Caco-2 (cell line): ENCODE measurements around the gene MON2. TPM values are rescaled to one million over a fixed set of nuclear protein-coding genes. Genes with fewer than 3 reads are reported as not detected.
"Not testable (repeated sequence)": the region's sequence is repeated elsewhere in the genome, so short reads cannot be mapped to it uniquely, and the experiment has no call there.

Experiments used
- BruUV-seq: library from RNA; stranded (reverse); fragments of 400-500 nt; replicated peaks from 2 replicates; lab custom pipeline; 2021; lab: Mats Ljungman, UMichigan
- CTCF ChIA-PET: fragments of 300-600 bp; sonication (Branson Sonifier 250); formaldehyde crosslinking; loops from one replicate; lab custom pipeline; 2022; ENCODE audit warnings: antibody characterized with exemption; lab: Charles Lee
- POLR2A ChIA-PET: fragments of 300-600 bp; sonication (Branson Sonifier 250); formaldehyde crosslinking; loops from one replicate; lab custom pipeline; 2022; ENCODE audit warnings: antibody characterized with exemption; lab: Charles Lee
- DNase-seq, 2 experiments: peaks; one replicate each; pipeline versions ENCODE4 v3.0.0 to v3.0.0-alpha.2; 2020 to 2022
- H3K27me3 ChIP-seq: replicated peaks from 2 replicates; pipeline ENCODE4 v1.6.0; 2011; ENCODE audit warnings: low read length; ENCODE audit not compliant: control insufficient read depth, insufficient read depth
- H3K36me3 ChIP-seq: 2 replicates; pipeline ENCODE4 v1.5.1; 2011; ENCODE audit warnings: low read length; ENCODE audit not compliant: control insufficient read depth, insufficient read depth
- H3K4me1 ChIP-seq: fragments of 250-450 bp; sonication (Bioruptor Pico); 2 replicates; pipeline ENCODE4 v1.5.1; 2020; ENCODE audit warnings: mild to moderate bottlenecking
- H3K4me3 ChIP-seq: 2 replicates; pipeline ENCODE4 v1.5.1; 2011; ENCODE audit warnings: low read depth, mild to moderate bottlenecking, control low read depth, low read length
- H3K9me3 ChIP-seq: fragments of 250-450 bp; sonication (Bioruptor Pico); 2 replicates; pipeline ENCODE4 v1.5.1; 2020; ENCODE audit warnings: mild to moderate bottlenecking, moderate library complexity
- H3K27ac Mint-ChIP-seq: one replicate; pipeline ENCODE4 v1.8.0; 2022; ENCODE audit warnings: mixed read lengths; ENCODE audit not compliant: unreplicated experiment
- H3K27me3 Mint-ChIP-seq: one replicate; pipeline ENCODE4 v1.8.0; 2022; ENCODE audit warnings: mixed read lengths; ENCODE audit not compliant: insufficient read depth, unreplicated experiment
- H3K36me3 Mint-ChIP-seq: one replicate; pipeline ENCODE4 v1.8.0; 2022; ENCODE audit warnings: mild to moderate bottlenecking, mixed read lengths; ENCODE audit not compliant: insufficient read depth, unreplicated experiment
- H3K4me1 Mint-ChIP-seq: one replicate; pipeline ENCODE4 v1.8.0; 2022; ENCODE audit warnings: low read depth, mixed read lengths; ENCODE audit not compliant: unreplicated experiment
- H3K4me3 Mint-ChIP-seq: one replicate; pipeline ENCODE4 v1.8.0; 2022; ENCODE audit warnings: mild to moderate bottlenecking, moderate library complexity, mixed read lengths; ENCODE audit not compliant: unreplicated experiment
- H3K9me3 Mint-ChIP-seq: one replicate; pipeline ENCODE4 v1.8.0; 2022; ENCODE audit warnings: mixed read lengths; ENCODE audit not compliant: unreplicated experiment
- intact Hi-C: fragments of 100-400 bp; cut with micrococcal nuclease; formaldehyde crosslinking; loops from one replicate; pipeline ENCODE4 v1.10.0; 2022; ENCODE audit not compliant: unreplicated experiment
- total RNA-seq: library from RNA; stranded (reverse); gene quantifications from 2 replicates; pipeline ENCODE4 v1.2.3, GENCODE V29; 2022
- TF ChIP-seq, protein P1 (sequence below), 2 experiments: fragments of 200-600 bp in 1 of 2; IDR thresholded peaks; 1 replicate in 1 of 2; 2 replicates in 1 of 2; pipeline versions ENCODE4 v1.5.1 to v1.8.0; 2011 to 2022; ENCODE audit warnings: antibody characterized with exemption in 1 of 2, control low read depth in 1 of 2, inconsistent platforms in 1 of 2, low read depth in 1 of 2, low read length in 1 of 2, mild to moderate bottlenecking in 1 of 2, moderate library complexity in 1 of 2; ENCODE audit not compliant: insufficient read depth in 1 of 2, severe bottlenecking in 1 of 2, unreplicated experiment in 1 of 2

The MON2 gene
- total RNA-seq, 1 experiment from 2014 or later, result 30.8 TPM

DNA sequence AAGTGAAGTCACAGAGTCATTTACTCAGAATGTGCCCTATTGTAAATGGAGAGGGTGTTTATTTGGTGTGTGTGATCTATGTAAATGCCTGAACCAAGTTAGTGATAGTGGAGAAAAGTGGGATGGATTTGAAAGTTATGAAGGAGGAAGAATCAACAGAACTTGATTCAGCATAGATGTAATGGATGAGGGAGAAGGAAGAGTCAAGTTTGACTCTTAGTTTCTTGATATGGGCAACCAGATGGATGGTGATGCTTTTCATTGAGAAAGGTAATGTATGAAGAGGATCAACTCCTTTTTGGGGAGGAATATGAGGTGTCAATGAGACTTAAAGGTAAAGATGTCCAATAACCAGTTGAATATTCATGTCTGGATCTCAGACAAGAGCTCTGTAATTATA lies 6.7 kb upstream of the MON2 start:
- ChIA-PET POLR2A (no interaction called here), CTCF (no interaction called here)
- Mint-ChIP-seq H3K27me3 (no peaks in the 10 kb centered on the region), H3K36me3 (no peaks in the 10 kb centered on the region), H3K4me3 (no peak overlapping the region), H3K9me3 (peaks cover 40% of the 10 kb centered on the region), H3K27ac (no peak overlapping the region), H3K4me1 (peaks cover 7% of the 10 kb centered on the region)
- DNase-seq, result no peak
- Histone ChIP-seq H3K4me3 (no peak overlapping the region), H3K36me3 (no peaks in the 10 kb centered on the region), H3K27me3 (no peaks in the 10 kb centered on the region), H3K9me3 (peaks cover 10% of the 10 kb centered on the region), H3K4me1 (no peaks in the 10 kb centered on the region)
- BruUV-seq, result no TSS peak
- intact Hi-C loops, result loop anchor here (10.0 kb wide), 1 partner anchor 195 kb away; the partner anchor contains the start of gene USP15
- TF ChIP-seq, protein P1, sequence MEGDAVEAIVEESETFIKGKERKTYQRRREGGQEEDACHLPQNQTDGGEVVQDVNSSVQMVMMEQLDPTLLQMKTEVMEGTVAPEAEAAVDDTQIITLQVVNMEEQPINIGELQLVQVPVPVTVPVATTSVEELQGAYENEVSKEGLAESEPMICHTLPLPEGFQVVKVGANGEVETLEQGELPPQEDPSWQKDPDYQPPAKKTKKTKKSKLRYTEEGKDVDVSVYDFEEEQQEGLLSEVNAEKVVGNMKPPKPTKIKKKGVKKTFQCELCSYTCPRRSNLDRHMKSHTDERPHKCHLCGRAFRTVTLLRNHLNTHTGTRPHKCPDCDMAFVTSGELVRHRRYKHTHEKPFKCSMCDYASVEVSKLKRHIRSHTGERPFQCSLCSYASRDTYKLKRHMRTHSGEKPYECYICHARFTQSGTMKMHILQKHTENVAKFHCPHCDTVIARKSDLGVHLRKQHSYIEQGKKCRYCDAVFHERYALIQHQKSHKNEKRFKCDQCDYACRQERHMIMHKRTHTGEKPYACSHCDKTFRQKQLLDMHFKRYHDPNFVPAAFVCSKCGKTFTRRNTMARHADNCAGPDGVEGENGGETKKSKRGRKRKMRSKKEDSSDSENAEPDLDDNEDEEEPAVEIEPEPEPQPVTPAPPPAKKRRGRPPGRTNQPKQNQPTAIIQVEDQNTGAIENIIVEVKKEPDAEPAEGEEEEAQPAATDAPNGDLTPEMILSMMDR (IDR thresholded peaks at IDR 0.05; ENCODE audit: insufficient read depth in 1 of 2, low read depth in 1 of 2, low read length in 1 of 2, severe bottlenecking in 1 of 2, unreplicated experiment in 1 of 2), result no peak

DNA sequence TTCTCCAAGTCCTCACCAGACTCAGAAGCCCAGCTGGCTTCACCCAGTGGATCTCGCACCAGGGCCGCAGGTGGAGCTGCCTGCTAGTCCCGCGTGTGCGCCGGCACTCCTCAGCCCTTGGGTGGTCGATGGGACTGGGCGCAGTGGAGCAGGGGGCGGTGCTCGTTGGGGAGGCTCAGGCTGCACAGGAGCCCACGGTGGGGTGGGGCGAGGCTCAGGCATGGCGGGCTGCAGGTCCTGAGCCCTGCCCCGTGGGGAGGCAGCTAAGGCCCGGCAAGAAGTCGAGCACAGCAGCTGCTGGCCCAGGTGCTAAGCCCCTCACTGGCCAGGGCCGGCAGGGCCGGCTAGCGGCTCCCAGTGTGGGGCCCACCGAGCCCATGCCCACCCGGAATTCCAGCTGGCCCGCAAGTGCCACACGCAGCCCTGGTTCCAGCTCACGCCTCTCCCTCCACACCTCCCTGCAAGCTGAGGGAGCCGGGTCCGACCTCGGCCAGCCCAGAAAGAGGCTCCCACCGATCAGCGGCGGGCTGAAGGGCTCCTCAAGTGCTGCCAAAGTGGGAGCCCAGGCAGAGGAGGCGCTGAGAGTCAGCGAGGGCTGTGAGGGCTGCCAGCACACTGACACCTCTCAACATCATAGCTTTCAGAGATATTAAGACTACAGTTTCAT lies 5.3 kb upstream of the MON2 start:
- BruUV-seq, H3K4me3 ChIP-seq, H3K27me3 Mint-ChIP-seq, H3K4me1 ChIP-seq, H3K4me1 Mint-ChIP-seq, H3K27ac Mint-ChIP-seq, H3K27me3 ChIP-seq, H3K4me3 Mint-ChIP-seq, H3K36me3 Mint-ChIP-seq, CTCF ChIA-PET, DNase-seq, H3K36me3 ChIP-seq, POLR2A ChIA-PET: not testable (repeated sequence)
- H3K9me3 Mint-ChIP-seq, result peaks cover 38% of the 10 kb centered on the region
- intact Hi-C loops, result loop anchor here (10.0 kb wide), 1 partner anchor 197 kb away; the partner anchor contains the start of gene USP15
- peaks cover 10% of the 10 kb centered on the region for H3K9me3 ChIP-seq

DNA sequence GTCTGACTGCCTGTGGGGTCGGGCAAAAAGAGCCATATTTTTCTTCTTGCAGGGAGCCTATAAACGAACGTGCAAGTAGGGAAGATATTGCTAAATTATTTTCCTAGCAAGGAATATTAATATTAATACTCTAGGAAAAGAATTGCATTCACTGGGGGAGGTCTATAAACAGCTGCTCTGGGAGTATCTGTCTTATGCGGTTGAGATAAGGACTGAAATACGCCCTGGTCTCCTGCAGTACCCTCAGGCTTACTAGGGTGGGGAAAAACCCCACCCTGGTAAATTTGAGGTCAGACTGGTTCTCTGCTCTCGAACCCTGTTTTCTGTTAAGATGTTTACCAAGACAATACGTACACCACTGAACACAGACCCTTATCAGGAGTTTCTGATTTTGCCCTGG lies 3.4 kb upstream of the MON2 start:
- POLR2A ChIA-PET, H3K27ac Mint-ChIP-seq, H3K4me1 ChIP-seq, H3K36me3 ChIP-seq, H3K4me3 ChIP-seq, H3K27me3 ChIP-seq, H3K4me1 Mint-ChIP-seq, H3K36me3 Mint-ChIP-seq, H3K27me3 Mint-ChIP-seq, BruUV-seq, H3K4me3 Mint-ChIP-seq, CTCF ChIA-PET: not testable (repeated sequence)
- H3K9me3 ChIP-seq, result peaks cover 10% of the 10 kb centered on the region
- DNase-seq, result peak in 1 of 2 experiments; percentile 8
- peaks cover 35% of the 10 kb centered on the region for H3K9me3 Mint-ChIP-seq
- intact Hi-C loops, result loop anchor here (10.0 kb wide), 1 partner anchor 198 kb away; the partner anchor contains the start of gene USP15

DNA sequence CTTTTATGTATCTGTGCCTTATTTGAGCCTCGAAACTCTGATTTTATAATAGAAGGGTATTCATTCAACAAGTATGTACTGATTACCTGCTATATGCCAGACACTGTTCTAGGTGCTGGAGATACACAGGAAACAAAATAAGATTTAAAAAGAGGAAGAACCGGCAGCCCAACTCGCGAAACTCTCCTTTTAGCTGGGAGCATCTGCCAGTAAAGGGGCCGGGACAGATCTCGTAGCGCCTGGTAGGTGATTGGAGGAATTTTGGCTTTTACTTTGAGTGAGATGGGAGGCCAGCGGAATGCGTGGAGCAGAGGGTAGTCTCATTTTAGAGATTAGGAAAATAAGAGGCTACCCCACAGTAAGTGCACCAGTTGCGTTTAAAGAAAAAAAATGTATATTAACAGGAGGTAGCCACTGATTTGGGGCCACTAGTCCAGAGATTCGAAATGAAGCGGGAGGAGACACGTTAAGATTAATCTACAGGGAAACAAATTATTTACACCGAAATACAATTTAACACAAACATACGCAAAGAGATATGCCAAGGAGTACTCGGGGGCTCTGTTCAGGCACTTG lies 520 bp upstream of the MON2 start:
- POLR2A ChIA-PET, result no interaction called here
- Mint-ChIP-seq H3K27ac (peak overlapping the region; percentile 75), H3K27me3 (no peaks in the 10 kb centered on the region), H3K4me3 (peak overlapping the region; percentile 92), H3K36me3 (no peaks in the 10 kb centered on the region), H3K4me1 (no peaks in the 10 kb centered on the region), H3K9me3 (peaks cover 24% of the 10 kb centered on the region)
- Histone ChIP-seq H3K27me3 (no peaks in the 10 kb centered on the region), H3K9me3 (peaks cover 10% of the 10 kb centered on the region), H3K4me3 (peak overlapping the region; percentile 82), H3K36me3 (no peaks in the 10 kb centered on the region), H3K4me1 (no peaks in the 10 kb centered on the region)
- TF ChIP-seq, protein P1 (IDR thresholded peaks at IDR 0.05; ENCODE audit: insufficient read depth in 1 of 2, low read depth in 1 of 2, low read length in 1 of 2, severe bottlenecking in 1 of 2, unreplicated experiment in 1 of 2), result no peak
- BruUV-seq, result TSS peak; percentile 63
- DNase-seq, result peak in 1 of 2 experiments; percentile 34
- intact Hi-C loops, result loop anchor here (2.0 to 10.0 kb wide), 2 partner anchors 27 to 201 kb away; partner anchors contain the start of gene USP15
- CTCF ChIA-PET, result interaction anchor here (1.4 kb wide), 1 partner anchor 28 kb away, joined by 10 read pairs; no protein-coding TSS in a partner anchor
